ENCODE measurements around the gene GXYLT2. TPM values are rescaled to one million over a fixed set of nuclear protein-coding genes. Genes with fewer than 3 reads are reported as not detected.
A peak's percentile ranks its signal among the peaks of the same experiment; 100 is the strongest.

The GXYLT2 gene
- total RNA-seq, 2 donors from 2014 or later = 0.10 TPM; not detected in 1

DNA sequence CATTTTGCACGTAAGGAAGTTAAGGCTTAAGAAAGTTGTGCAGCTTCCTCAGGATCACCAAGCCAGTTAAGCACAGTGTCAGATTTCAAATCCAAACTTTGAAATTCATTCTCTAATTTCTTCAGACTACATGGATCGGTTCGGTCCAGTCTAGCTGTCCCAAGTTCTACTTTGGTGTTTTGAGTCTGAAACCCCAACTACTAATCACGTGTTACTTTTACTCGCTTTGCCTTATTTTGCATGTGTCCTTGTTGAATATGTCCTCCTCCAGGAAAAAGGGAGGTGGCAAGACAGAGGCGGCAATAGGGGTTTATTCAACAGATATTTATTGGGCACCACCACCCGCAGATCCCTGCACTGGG lies 522 bp upstream of the GXYLT2 start:
- H3K4me3 Mint-ChIP-seq = peak overlapping the region; percentile 88
- H3K4me1 Mint-ChIP-seq = peaks cover 9% of the 10 kb centered on the region
- H3K27me3 Mint-ChIP-seq = peaks cover 69% of the 10 kb centered on the region
- H3K36me3 Mint-ChIP-seq (ENCODE audit: low read depth) = peaks cover 3% of the 10 kb centered on the region
- H3K27ac Mint-ChIP-seq = no peak overlapping the region
- no peak for DNase-seq
- H3K9me3 ChIP-seq (ENCODE audit: control insufficient read depth, low read length, poor library complexity, severe bottlenecking) = no peaks in the 10 kb centered on the region
- no peak for ATAC-seq

- Mint-ChIP-seq H3K4me1 (peaks cover 9% of the 10 kb centered on the region), H3K27me3 (peaks cover 82% of the 10 kb centered on the region), H3K27ac (no peak overlapping the region), H3K36me3 (ENCODE audit: low read depth) (peaks cover 6% of the 10 kb centered on the region), H3K4me3 (peak overlapping the region; percentile 33)
- DNase-seq = no peak
- no peak for ATAC-seq
- no peaks in the 10 kb centered on the region for H3K9me3 ChIP-seq (ENCODE audit: control insufficient read depth, low read length, poor library complexity, severe bottlenecking)
These were observed 882 bp downstream of the GXYLT2 start for GRCh38 chr3:72888546-72889309.

- Mint-ChIP-seq H3K36me3 (ENCODE audit: low read depth) (peaks cover 6% of the 10 kb centered on the region), H3K27ac (no peak overlapping the region), H3K4me3 (no peak overlapping the region), H3K27me3 (peaks cover 77% of the 10 kb centered on the region), H3K4me1 (peaks cover 9% of the 10 kb centered on the region)
- no peak for DNase-seq
- ATAC-seq = no peak
- no peaks in the 10 kb centered on the region for H3K9me3 ChIP-seq (ENCODE audit: control insufficient read depth, low read length, poor library complexity, severe bottlenecking)
These were observed 1.7 kb downstream of the GXYLT2 start for GRCh38 chr3:72889310-72890165.

DNA sequence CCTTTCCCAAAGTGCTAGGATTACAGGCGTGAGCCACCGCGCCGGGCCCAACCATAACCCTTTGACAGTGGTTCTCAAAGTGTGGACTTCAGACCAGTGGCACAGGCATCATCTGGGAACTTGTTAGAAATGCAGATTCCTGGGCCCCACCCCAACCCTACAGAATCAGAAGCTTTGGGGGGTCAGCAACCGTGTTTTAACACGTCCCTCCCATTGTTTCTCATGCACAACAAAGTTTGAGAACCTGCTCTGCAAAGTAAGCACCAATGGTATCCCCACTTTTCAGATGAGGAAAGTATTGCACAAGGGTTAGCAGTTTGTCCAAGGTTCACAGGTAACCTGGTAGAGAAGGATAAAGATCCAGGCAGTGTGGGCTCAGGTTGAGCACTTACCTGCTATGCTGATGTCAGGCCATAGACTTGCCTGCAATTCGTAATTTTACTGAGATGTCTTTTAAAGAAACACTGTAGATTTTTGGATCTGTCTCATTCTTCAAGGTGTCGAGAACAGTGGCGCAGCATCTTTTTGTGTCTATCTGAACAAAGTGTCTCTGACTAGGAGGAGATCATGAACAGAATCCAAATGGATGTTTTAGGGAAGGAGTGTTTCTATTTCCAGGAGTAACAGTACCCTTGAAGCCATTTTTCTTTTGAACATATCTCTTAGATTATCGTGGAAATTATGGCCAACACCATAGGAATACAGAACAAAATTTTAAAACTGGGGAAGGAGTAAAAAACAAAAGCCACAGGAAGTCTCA lies 2.5 kb downstream of the GXYLT2 start:
- Mint-ChIP-seq H3K4me3 (no peak overlapping the region), H3K36me3 (ENCODE audit: low read depth) (peaks cover 6% of the 10 kb centered on the region), H3K27me3 (peaks cover 80% of the 10 kb centered on the region), H3K27ac (no peak overlapping the region), H3K4me1 (peaks cover 9% of the 10 kb centered on the region)
- DNase-seq (no peak), ATAC-seq (no peak)
- H3K9me3 ChIP-seq (ENCODE audit: control insufficient read depth, low read length, poor library complexity, severe bottlenecking) = no peaks in the 10 kb centered on the region

DNA sequence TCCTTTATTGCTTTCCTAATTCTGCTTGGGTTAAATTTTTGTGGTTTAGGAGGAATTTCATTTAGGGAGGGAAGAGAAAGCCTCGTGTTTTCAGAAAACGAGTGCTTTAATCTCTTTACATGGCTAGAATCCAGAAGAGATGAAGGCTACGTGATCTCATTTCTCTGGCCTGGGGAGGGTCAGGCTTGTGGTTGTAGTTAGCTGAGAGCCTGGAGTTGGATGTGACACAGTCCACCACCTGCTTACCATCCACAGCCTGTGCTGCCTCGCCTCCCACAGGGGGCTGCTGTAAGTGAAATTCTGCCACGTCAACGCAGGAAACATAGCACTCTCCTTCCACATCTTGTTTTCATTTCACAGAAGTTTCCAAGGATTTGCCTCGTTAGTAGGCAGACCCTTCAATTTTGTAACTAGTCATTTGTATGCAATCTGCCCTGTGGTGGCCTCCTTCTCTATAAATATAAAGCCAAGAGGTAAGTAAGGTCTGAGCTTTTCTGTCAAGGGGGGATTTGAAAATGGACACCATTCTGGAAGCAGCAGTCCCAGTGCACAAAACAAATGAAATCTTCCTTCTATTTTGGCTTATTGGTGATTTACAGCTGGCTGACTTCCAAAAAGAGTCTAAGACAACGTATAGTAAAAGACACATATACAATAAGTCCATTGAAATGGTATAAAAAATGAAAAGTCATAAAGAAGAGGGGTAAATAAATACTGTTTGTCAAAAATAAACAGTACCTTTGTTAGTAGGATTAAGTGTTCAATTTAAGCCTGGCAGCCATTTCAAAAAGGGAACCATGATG lies 3.4 kb downstream of the GXYLT2 start:
- peaks cover 9% of the 10 kb centered on the region for H3K4me1 Mint-ChIP-seq
- DNase-seq = no peak
- H3K4me3 Mint-ChIP-seq = no peak overlapping the region
- ATAC-seq = no peak
- no peak overlapping the region for H3K27ac Mint-ChIP-seq
- peaks cover 6% of the 10 kb centered on the region for H3K36me3 Mint-ChIP-seq (ENCODE audit: low read depth)
- no peaks in the 10 kb centered on the region for H3K9me3 ChIP-seq (ENCODE audit: control insufficient read depth, low read length, poor library complexity, severe bottlenecking)
- H3K27me3 Mint-ChIP-seq = peaks cover 80% of the 10 kb centered on the region

- Mint-ChIP-seq H3K27me3 (peaks cover 80% of the 10 kb centered on the region), H3K27ac (no peak overlapping the region), H3K4me1 (peaks cover 5% of the 10 kb centered on the region), H3K4me3 (no peak overlapping the region), H3K36me3 (ENCODE audit: low read depth) (peaks cover 6% of the 10 kb centered on the region)
- no peak for ATAC-seq
- no peak for DNase-seq
- no peaks in the 10 kb centered on the region for H3K9me3 ChIP-seq (ENCODE audit: control insufficient read depth, low read length, poor library complexity, severe bottlenecking)
These were observed 4.4 kb downstream of the GXYLT2 start for GRCh38 chr3:72892081-72892775.

- Mint-ChIP-seq H3K27ac (no peak overlapping the region), H3K36me3 (ENCODE audit: low read depth) (peaks cover 2% of the 10 kb centered on the region), H3K4me3 (no peak overlapping the region), H3K4me1 (no peaks in the 10 kb centered on the region), H3K27me3 (peaks cover 76% of the 10 kb centered on the region)
- DNase-seq (no peak), ATAC-seq (no peak)
- H3K9me3 ChIP-seq (ENCODE audit: control insufficient read depth, low read length, poor library complexity, severe bottlenecking) = no peaks in the 10 kb centered on the region
These were observed 5.0 kb downstream of the GXYLT2 start for GRCh38 chr3:72892870-72893269.

DNA sequence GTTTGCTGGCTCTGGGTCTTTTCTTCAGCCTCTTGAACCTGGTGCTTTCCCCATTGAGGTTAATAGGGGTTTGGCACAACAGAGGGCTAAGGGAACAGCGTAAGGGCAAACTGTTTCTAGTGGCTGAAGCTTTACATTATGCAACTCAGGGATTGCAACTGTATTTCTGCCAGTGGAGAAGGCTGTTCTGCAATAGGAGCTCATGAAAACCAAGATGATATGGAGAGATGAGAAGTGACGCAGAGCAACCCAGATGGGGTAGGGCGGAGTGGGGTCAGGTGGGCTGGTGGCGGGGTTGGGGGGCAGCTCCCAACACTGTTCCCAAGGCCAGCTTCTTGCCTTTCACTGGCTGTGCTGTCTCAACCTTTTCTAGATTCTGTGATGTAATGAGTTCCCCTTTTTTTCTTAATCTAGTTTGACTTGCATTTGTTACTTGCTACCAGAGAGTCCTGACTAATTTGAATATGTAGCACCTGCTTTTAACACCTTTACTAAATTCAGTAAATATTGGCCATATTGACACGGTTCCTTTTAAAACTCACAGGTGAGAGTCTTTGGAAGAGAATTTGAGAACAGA lies 7.2 kb downstream of the GXYLT2 start:
- no peak overlapping the region for H3K27ac Mint-ChIP-seq
- no peak for ATAC-seq
- no peak overlapping the region for H3K4me3 Mint-ChIP-seq
- no peaks in the 10 kb centered on the region for H3K4me1 Mint-ChIP-seq
- no peaks in the 10 kb centered on the region for H3K9me3 ChIP-seq (ENCODE audit: control insufficient read depth, low read length, poor library complexity, severe bottlenecking)
- no peak for DNase-seq
- H3K27me3 Mint-ChIP-seq = peaks cover 82% of the 10 kb centered on the region
- H3K36me3 Mint-ChIP-seq (ENCODE audit: low read depth) = peaks cover 2% of the 10 kb centered on the region

DNA sequence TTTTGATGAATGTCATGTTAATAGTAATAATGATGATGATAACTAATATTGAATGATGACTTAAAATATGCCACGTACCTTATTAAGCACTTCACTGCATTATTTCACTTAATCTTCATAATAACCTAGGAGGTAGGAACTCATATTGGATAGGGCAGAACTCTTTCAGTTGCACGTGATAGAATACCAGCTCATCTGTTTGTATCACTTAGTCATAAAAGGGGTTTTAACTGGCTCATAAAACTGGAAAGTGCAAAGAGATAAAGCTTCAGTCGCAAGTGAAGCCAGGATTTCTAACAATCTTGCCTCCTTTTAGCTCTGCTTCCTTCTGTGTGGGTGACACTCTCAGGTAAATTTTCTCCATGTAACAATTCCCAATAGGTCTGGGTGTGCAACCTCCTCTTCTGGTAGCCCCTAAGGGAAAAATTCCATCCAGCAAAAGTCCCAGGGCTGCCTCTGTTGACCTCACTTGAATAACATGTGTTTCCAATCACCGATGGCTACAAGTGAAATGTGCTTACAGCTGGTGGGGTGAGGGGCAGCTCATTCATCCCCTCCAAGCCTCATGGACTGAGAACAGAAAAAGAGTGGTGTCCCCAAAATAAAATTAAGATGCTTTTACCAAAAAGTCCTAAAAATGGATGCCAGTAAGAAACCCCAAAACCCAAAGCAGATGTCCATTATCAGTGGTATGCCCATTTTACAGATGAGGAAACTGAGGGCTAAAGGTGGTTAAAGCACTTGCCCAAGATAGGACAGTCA lies 9.3 kb downstream of the GXYLT2 start:
- Mint-ChIP-seq H3K4me3 (no peak overlapping the region), H3K36me3 (ENCODE audit: low read depth) (peaks cover 2% of the 10 kb centered on the region), H3K27ac (no peak overlapping the region), H3K27me3 (peaks cover 64% of the 10 kb centered on the region), H3K4me1 (no peaks in the 10 kb centered on the region)
- DNase-seq (no peak), ATAC-seq (no peak)
- no peaks in the 10 kb centered on the region for H3K9me3 ChIP-seq (ENCODE audit: control insufficient read depth, low read length, poor library complexity, severe bottlenecking)

- peaks cover 2% of the 10 kb centered on the region for H3K36me3 Mint-ChIP-seq (ENCODE audit: low read depth)
- H3K27me3 Mint-ChIP-seq = peaks cover 59% of the 10 kb centered on the region
- ATAC-seq (no peak), DNase-seq (no peak)
- no peak overlapping the region for H3K27ac Mint-ChIP-seq
- H3K4me3 Mint-ChIP-seq = no peak overlapping the region
- H3K4me1 Mint-ChIP-seq = no peaks in the 10 kb centered on the region
- no peaks in the 10 kb centered on the region for H3K9me3 ChIP-seq (ENCODE audit: control insufficient read depth, low read length, poor library complexity, severe bottlenecking)
These were observed 9.8 kb downstream of the GXYLT2 start for GRCh38 chr3:72897758-72898007.

DNA sequence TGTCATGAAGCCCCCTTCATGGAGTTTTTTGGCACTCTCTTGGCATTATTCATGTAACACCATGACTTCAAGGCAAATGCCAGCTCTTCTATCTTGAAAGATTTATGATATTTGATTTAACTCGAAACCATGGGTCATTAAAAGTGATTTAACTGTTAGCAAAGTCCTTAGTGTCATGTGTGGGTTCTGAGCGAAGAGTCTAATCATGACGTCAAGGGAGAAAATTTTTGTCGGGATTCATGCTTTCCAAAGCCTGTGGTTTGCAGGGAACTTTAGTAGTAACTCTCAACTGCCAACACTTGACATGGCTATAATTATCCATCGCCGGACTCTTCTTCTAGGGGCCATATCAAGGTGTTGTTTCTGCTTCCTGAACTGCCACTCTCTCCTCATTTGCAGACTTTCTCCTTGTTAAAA lies 11.5 kb downstream of the GXYLT2 start:
- H3K4me3 Mint-ChIP-seq = no peak overlapping the region
- peaks cover 59% of the 10 kb centered on the region for H3K27me3 Mint-ChIP-seq
- H3K4me1 Mint-ChIP-seq = no peaks in the 10 kb centered on the region
- H3K27ac Mint-ChIP-seq = no peak overlapping the region
- no peaks in the 10 kb centered on the region for H3K36me3 Mint-ChIP-seq (ENCODE audit: low read depth)
- DNase-seq = no peak
- no peaks in the 10 kb centered on the region for H3K9me3 ChIP-seq (ENCODE audit: control insufficient read depth, low read length, poor library complexity, severe bottlenecking)
- no peak for ATAC-seq

- ATAC-seq (no peak), DNase-seq (no peak)
- no peaks in the 10 kb centered on the region for H3K9me3 ChIP-seq (ENCODE audit: control insufficient read depth, low read length, poor library complexity, severe bottlenecking)
- Mint-ChIP-seq H3K4me3 (no peak overlapping the region), H3K4me1 (no peaks in the 10 kb centered on the region), H3K27ac (no peak overlapping the region), H3K36me3 (ENCODE audit: low read depth) (no peaks in the 10 kb centered on the region), H3K27me3 (peaks cover 52% of the 10 kb centered on the region)
These were observed 12.2 kb downstream of the GXYLT2 start for GRCh38 chr3:72900048-72900447.
